SJSA1 (cell line): ENCODE results near the gene CCDC170. TPM values are rescaled to one million over a fixed set of nuclear protein-coding genes. Genes with fewer than 3 reads are reported as not detected.
"Not testable (repeated sequence)": the region's sequence is repeated elsewhere in the genome, so short reads cannot be mapped to it uniquely, and the experiment has no call there.

Source experiments
- DNase-seq, 2 experiments: peaks; one replicate each; pipeline ENCODE4 v3.0.0-alpha.2; 2015 to 2020; ENCODE audit warnings: low spot score in 2 of 2, low read depth in 1 of 2
- H3K27ac ChIP-seq: fragments of 250-450 bp; sonication (Bioruptor Pico); 2 replicates; pipeline ENCODE4 v1.5.1; 2020; ENCODE audit warnings: mild to moderate bottlenecking, moderate library complexity
- H3K27me3 ChIP-seq: fragments of 250-450 bp; sonication (Bioruptor Pico); replicated peaks from 2 replicates; pipeline ENCODE4 v1.5.1; 2020; ENCODE audit warnings: mild to moderate bottlenecking, moderate library complexity
- H3K36me3 ChIP-seq: fragments of 250-450 bp; sonication (Bioruptor Pico); 2 replicates; pipeline ENCODE4 v1.5.1; 2020; ENCODE audit warnings: mild to moderate bottlenecking
- H3K4me1 ChIP-seq: fragments of 250-450 bp; sonication (Bioruptor Pico); replicated peaks from 2 replicates; pipeline ENCODE4 v1.6.1; 2021; ENCODE audit warnings: mild to moderate bottlenecking
- H3K4me3 ChIP-seq: fragments of 250-450 bp; sonication (Bioruptor Pico); 2 replicates; pipeline ENCODE4 v1.5.1; 2020; ENCODE audit warnings: mild to moderate bottlenecking
- H3K9me3 ChIP-seq: fragments of 250-450 bp; sonication (Bioruptor Pico); replicated peaks from 2 replicates; pipeline ENCODE4 v1.5.1; 2020; ENCODE audit warnings: mild to moderate bottlenecking
- total RNA-seq: library from RNA; depleted of rRNA; stranded (reverse); fragments of >200 nt; shearing (Covaris generic); gene quantifications from 2 replicates; pipeline ENCODE4 v1.2.3, GENCODE V29; 2014

Gene CCDC170
- total RNA-seq, 1 experiment from 2014 or later = 0.61 TPM

DNA sequence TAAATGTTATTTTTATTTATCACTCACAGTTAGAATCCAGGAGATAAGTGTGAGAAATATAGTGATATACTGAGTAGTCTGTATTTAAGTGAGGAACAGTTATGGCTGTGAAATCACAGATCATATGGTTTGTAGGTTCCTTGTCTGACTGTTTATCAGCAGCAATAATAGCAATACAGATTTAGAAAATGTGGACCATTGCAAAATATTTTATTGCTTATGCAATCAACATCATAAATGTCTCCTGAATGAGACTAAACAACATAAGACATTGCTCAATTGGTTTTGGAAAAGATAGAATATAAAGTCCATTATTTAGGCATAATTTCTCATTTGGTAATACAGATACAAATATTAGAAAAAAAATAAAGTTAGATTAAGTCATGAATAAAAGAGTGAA, 43.7 kb downstream of the CCDC170 start:
- Histone ChIP-seq H3K4me1 (no peaks in the 10 kb centered on the region), H3K27ac (no peak overlapping the region), H3K27me3 (no peaks in the 10 kb centered on the region), H3K36me3 (no peaks in the 10 kb centered on the region), H3K4me3 (no peak overlapping the region), H3K9me3 (no peaks in the 10 kb centered on the region; the same call in 1 of the 2 replicates)
- no peak for DNase-seq

DNA sequence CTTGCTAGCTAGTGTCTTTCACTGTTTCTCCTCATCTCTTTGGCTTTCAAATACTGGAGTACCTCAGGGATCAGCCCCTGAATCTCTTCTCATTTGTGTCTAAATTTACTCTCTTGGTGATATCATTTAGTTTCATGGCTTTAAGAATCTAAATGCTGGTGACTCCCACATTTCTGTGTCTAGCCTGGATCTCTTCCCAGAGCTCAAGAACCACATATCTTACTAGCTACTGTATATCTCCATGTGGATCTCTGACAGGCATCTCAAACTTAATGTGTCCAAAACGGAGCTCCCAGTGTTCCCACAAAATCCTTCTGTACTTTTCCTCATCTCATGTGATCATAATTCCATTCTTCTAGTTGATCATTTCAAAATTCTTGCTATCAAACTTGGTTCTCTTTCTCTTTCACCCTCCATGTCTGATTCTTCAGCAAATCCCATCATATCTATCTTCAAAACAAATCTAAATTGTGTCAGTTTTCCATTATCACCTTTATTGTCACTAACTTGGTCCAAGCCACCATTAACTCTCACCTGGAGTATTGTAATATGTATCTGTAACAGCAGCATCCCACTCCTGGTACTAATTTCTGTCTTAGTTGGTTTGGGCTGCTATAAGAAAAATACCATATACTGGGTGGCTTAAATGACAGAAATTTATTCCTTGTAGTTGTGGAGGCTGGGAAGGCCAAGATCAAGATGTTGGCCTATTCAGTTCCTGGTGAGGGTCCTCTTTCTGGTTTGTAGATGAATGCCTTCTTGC, 45.9 kb downstream of the CCDC170 start:
- no peaks in the 10 kb centered on the region for H3K27me3 ChIP-seq
- DNase-seq = no peak
- no peaks in the 10 kb centered on the region; the same call in 1 of the 2 replicates for H3K9me3 ChIP-seq
- no peaks in the 10 kb centered on the region for H3K36me3 ChIP-seq
- no peaks in the 10 kb centered on the region for H3K4me1 ChIP-seq
- H3K4me3 ChIP-seq = no peak overlapping the region
- no peak overlapping the region for H3K27ac ChIP-seq

DNA sequence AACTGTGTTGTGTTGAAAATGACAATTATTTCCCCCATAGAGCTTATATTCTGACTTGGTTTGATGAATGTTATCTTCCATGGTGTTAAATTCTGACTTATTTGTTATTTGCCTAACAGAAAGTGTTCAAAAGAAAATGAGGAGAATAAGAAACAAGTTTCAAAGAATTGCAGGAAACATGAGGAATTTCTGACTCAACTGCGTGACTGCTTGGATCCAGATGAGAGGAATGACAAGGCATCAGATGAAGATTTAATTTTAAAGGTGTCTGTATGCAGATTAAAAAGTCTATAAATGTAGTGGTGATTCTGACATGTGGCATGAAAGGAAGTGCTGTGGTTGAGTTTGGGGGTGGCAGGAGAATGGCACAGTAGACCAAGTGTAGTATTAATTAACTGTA, 50.6 kb downstream of the CCDC170 start:
- Histone ChIP-seq H3K4me1 (no peaks in the 10 kb centered on the region), H3K27ac (no peak overlapping the region), H3K27me3 (no peaks in the 10 kb centered on the region), H3K36me3 (no peaks in the 10 kb centered on the region), H3K9me3 (no peaks in the 10 kb centered on the region; the same call in 1 of the 2 replicates), H3K4me3 (no peak overlapping the region)
- no peak for DNase-seq

DNA sequence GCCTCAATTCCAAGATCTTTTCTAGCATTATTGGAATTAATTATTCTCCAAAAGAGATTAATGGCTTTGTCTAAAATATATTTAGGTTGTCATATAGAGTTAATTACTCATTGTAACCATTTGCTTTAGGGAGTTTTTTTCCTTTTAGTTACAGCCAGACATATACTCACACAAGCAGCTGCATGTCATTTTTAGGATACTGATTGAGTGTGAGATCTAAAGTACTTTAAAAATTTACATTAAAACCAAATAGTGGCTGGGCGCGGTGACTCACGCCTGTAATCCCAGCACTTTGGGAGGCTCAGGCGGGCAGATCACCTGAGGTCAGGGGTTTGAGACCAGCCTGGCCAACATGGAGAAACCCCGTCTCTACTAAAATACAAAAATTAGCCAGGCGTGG, 51.1 kb downstream of the CCDC170 start:
- not testable (repeated sequence) for H3K9me3 ChIP-seq, DNase-seq, H3K27ac ChIP-seq, H3K4me1 ChIP-seq, H3K4me3 ChIP-seq, H3K36me3 ChIP-seq, H3K27me3 ChIP-seq

DNA sequence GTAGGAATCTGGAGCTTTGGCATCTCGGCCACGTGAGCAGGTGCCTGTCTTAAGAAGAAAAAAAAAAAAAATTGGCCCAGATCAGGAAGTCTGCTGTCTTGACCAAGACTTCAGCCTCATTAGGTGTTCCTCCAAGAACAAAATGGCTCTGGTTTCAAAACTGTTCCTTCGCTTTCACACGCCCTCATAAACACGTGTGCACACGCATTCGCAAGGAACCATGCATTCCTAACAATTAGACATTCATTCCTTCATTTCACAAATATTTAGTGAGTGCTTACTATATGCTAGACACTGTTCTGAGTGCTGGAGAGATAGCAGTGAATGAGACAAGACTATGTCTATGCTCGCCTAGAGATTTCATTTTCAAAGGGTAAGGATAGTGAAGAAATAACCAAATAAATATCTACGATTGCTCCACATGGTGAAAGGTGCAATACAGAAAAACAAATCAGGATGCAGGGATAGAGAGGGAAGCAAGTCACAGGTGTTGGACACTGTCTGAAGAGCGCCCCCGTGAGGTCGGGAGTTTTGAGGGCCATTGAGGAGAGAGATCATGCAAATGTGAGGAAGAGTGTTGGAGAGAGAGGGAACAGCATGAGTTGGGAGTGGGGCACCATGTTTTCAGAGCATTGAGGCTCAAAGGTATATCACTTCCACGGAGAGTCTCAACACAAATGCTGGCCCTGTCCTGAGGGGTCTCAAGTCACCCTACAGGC, 53.3 kb downstream of the CCDC170 start:
- Histone ChIP-seq H3K9me3 (no peaks in the 10 kb centered on the region; the same call in 1 of the 2 replicates), H3K27me3 (no peaks in the 10 kb centered on the region), H3K4me1 (no peaks in the 10 kb centered on the region), H3K27ac (no peak overlapping the region), H3K36me3 (no peaks in the 10 kb centered on the region), H3K4me3 (no peak overlapping the region)
- no peak for DNase-seq

DNA sequence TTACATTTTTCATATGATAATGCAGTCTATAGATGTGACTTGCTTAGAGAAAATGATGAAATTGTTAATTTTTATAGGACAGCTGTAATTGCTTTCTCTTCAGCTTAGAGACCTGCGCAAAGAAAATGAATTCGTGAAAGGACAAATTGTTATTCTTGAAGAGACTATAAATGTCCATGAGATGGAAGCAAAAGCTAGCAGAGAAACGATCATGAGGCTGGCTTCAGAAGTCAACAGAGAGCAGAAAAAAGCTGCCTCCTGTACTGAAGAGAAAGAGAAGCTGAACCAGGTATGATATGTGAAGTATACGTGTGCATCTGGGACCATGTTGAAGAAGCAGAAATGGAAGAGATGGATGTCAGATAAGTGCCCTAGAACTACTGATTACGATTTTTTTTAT, 54.4 kb downstream of the CCDC170 start:
- H3K27me3 ChIP-seq = no peaks in the 10 kb centered on the region
- DNase-seq = no peak
- H3K4me3 ChIP-seq = no peak overlapping the region
- no peaks in the 10 kb centered on the region for H3K4me1 ChIP-seq
- no peaks in the 10 kb centered on the region for H3K36me3 ChIP-seq
- H3K9me3 ChIP-seq = no peaks in the 10 kb centered on the region; the same call in 1 of the 2 replicates
- H3K27ac ChIP-seq = no peak overlapping the region

DNA sequence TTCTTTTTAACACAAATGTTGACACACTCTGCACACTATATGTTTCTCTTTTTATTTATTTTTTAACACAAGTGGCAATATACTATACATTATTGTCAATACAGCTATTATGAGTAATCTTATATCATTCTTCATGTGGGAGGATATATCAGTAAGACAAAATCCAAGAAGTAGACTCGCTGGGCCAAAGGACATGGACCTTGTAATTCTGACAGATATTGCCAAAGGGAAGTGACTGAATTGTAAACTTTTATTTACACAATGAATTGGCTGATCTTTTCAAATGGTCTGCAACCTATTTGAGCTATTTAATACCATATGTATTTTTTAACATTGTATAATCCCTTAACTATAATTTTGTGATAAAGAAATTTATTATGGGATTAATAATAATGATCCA, 56.0 kb downstream of the CCDC170 start:
- H3K27me3 ChIP-seq = no peaks in the 10 kb centered on the region
- no peaks in the 10 kb centered on the region for H3K36me3 ChIP-seq
- H3K27ac ChIP-seq = no peak overlapping the region
- no peaks in the 10 kb centered on the region; the same call in 1 of the 2 replicates for H3K9me3 ChIP-seq
- DNase-seq = no peak
- no peak overlapping the region for H3K4me3 ChIP-seq
- H3K4me1 ChIP-seq = no peaks in the 10 kb centered on the region

DNA sequence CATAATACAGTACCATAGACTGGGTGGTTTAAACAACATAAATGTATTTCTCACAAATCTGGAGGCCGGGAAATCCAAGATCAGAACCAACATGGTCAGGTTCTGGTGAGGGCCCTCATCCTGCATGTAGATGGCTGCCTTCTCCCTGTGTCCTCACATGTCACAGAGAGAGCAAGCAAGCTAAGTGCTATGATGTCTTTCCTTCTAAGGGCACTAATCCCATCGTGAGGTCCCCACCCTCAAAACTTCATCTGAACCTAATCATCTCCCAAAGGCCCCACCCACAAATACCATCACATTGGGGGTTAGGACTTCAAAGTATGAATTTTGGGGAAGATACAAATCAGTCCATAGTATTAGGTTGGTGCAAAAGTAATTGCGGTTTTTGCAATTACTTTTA, 56.8 kb downstream of the CCDC170 start:
- Histone ChIP-seq H3K9me3 (no peaks in the 10 kb centered on the region; the same call in 1 of the 2 replicates), H3K27me3 (no peaks in the 10 kb centered on the region), H3K36me3 (no peaks in the 10 kb centered on the region), H3K4me1 (no peaks in the 10 kb centered on the region), H3K4me3 (no peak overlapping the region), H3K27ac (no peak overlapping the region)
- no peak for DNase-seq

DNA sequence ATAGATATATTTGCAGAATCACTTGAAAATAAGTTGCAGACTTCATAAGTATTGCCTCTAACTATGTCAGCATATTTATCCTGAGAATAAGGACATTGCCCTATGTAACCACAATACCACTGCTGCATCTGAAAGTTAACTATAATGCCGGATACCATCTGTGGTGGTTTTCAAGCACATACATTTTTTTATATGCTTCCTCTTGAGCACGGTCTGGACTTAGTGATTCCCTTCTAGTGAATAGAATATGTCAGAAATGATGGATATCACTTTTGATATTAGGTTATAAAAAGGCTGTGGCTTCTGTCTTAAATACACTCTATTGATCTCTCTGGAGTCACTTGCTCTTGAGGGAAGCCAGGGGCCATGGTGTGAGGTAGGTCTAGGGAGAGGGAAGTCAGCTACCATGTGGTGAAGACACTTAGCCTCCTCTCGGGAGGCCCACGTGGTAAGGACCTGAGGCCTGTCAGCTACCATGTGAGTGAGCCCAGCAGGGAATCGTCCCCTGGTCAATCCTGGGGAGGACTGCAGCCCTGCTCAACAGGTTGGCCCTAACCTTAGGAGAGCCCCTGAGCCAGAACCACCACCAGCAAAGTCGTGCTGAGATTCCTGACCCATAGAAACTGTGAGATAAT, 57.5 kb downstream of the CCDC170 start:
- H3K27me3 ChIP-seq = no peaks in the 10 kb centered on the region
- DNase-seq = no peak
- H3K9me3 ChIP-seq = no peaks in the 10 kb centered on the region; the same call in 1 of the 2 replicates

DNA sequence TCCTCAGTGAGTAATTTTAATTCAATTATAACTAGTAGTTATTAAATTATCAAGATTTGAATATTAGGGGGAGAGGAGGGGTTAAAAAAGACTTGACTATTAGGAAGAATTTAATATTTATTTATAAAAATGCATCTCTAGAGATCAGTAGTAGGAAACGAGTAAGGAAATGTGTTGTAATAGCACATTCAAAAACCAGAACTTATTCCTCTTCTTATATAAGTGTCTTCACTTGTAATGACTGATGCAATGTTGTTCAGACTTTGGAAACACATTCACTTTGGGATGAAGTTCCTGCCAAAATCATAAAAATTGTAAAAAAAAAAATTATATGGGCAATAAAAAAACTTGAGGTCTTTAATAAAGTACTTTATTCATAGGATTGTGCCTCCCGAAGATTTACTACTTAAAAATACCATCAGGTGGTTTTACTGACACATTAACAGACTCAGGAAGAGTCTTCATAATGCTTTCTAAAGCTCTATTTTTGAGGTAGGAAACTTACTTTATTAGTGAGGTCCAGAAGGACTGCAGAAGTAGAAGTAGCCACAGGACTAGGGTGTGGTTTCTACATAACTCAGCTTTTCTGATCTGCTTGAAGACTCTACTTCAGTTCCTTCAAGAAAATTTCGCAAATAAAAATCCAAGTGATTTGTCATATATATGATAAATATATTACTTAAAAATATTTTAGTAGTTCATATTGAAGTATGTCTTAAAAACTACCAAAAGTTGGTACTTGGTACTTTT, 59.8 kb downstream of the CCDC170 start:
- Histone ChIP-seq H3K36me3 (no peaks in the 10 kb centered on the region), H3K27ac (no peak overlapping the region), H3K4me3 (no peak overlapping the region), H3K27me3 (no peaks in the 10 kb centered on the region), H3K9me3 (no peaks in the 10 kb centered on the region; the same call in 1 of the 2 replicates), H3K4me1 (no peaks in the 10 kb centered on the region)
- DNase-seq = no peak

More for the DNA sequence above, 57.5 kb downstream of the CCDC170 start:
- Histone ChIP-seq H3K36me3 (no peaks in the 10 kb centered on the region), H3K4me3 (no peak overlapping the region), H3K27ac (no peak overlapping the region), H3K4me1 (no peaks in the 10 kb centered on the region)

DNA sequence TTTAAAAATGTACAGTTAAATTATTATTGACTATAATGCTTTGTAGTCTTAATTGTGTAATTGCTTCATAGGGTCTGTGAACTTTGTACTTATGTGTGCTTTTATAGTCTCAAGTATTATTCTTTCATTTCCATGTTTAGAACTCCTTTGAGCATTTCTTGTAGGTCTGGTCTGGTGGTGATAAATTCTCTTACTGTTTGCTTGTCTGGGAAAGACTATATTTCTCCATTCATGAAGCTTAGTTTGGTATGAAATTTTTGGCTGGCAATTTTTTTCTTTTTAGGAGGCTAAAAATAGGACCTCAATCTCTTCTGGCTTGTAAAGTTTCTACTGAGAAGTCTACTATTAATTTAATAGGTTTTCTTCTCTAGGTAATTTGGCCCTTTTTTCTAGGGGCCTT, 67.4 kb downstream of the CCDC170 start:
- DNase-seq = no peak
- Histone ChIP-seq H3K27ac (no peak overlapping the region), H3K36me3 (no peaks in the 10 kb centered on the region), H3K4me3 (no peak overlapping the region), H3K27me3 (no peaks in the 10 kb centered on the region), H3K9me3 (peaks cover 8% of the 10 kb centered on the region; the same call in 1 of the 2 replicates), H3K4me1 (no peaks in the 10 kb centered on the region)

DNA sequence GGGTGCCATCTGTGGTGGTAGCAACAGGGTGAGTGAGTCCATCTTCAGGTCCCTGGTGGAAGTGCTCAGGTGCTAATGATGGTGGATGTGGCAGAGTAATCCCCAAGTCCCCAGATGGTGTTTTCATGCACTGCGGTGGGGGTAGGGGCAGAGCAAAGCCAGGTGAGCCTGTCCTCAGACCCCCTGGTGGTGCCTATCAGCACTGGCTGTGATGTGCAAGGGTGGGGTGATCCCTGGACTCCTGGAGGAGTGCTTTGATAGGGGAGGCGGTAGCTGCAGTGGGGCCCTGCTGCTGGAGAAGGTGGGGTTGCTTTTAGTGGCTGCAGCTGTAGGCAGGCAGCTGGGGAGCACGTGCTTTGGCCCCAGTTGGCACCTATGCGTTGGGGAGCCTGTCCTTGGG, 70.8 kb downstream of the CCDC170 start:
- no peak for DNase-seq
- Histone ChIP-seq H3K27ac (no peak overlapping the region), H3K27me3 (no peaks in the 10 kb centered on the region), H3K36me3 (no peaks in the 10 kb centered on the region), H3K9me3 (peaks cover 8% of the 10 kb centered on the region; the same call in 1 of the 2 replicates), H3K4me1 (no peaks in the 10 kb centered on the region), H3K4me3 (no peak overlapping the region)

DNA sequence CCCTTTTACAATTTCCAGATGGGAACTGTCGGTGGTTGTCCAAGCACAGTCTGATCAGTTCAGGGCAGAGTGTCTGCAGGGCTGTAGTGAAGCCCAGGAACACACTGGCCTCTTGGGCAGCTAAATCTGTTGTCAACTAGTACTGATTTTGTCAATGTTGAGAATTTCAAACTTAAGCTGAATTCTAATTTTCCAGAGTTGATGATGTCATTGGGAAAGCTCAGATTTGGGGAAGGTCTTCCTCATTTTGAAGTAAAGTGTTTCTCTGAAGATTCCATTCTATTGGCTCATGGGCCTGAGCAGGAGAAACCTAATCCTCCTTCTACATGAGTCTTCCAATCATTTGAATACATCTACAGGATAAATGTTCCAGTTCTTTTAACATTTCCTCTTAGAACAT, 72.1 kb downstream of the CCDC170 start:
- Histone ChIP-seq H3K27me3 (no peaks in the 10 kb centered on the region), H3K9me3 (peaks cover 8% of the 10 kb centered on the region; the same call in 1 of the 2 replicates), H3K27ac (no peak overlapping the region), H3K4me3 (no peak overlapping the region), H3K36me3 (no peaks in the 10 kb centered on the region), H3K4me1 (no peaks in the 10 kb centered on the region)
- DNase-seq = no peak
